HG02885 (cell line): ENCODE results near the gene IP6K3.

ENCODE experiments used
- ATAC-seq: cut with Tn5 transposase; IDR thresholded peaks from one replicate; pipeline ENCODE4 v1.9.1; 2021; ENCODE audit warnings: mild to moderate bottlenecking; ENCODE audit not compliant: unreplicated experiment, poor library complexity

The IP6K3 gene

DNA sequence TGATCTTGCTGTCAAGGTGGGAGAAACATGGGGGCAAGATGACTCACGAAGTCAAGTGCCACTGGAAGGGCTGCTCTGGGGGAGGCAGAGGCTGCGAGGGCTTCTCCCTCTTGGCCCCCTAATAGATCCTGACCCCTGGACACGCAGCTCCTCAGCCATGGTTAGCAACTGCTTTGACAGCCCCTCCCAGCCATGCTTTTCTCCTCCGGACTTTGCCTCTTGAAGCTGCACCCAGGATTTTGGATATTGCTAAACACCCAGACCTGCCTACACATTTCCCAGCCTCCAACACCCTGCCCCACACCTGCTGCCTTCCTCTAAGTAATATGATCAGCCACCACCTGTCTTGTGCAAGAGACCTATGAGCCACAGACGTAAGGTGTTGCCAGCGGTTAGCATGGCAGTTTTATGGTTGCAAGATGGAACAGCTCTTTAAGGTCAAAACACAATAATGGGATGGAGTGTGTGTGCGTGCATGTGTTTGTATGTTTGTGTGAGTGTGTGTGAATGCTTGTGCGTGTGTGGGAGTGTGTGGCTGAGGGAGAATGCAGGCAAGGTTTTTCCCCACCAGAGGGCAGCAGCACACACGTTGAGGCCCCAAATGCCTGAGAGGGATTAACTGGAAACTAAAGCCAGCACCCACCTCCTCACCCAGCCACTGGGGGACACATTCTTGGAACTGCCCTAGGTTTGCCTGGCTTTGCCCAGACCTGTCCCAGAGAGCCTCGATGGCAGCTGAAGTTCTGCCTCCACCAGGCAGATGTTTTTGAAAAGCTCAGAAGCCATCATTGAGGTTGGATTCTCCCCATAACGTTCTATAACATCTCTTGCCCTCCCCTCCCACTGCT is 2.5 kb downstream of the IP6K3 start:
- ATAC-seq: no peak

DNA sequence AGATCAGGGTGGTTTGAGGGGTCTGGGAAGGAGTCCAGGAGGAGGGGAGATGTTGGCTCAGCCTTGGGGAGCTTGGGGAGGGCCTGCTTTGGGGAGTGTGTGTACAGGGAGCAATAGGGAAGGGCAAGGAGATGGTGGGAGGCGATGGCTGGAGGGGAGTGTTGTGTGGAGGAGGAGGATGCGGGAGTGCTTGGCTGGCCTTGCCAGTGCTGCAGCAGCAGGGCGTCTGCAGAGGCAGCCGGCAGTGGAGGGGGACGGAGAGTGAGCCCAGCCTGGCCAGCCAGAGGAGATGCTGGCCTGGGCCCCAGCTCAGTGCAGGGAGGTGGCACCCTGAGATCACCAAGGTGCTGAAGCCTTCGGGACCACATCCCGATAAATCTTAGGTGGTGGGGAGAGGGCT is 3.9 kb downstream of the IP6K3 start:
- no peak for ATAC-seq

DNA sequence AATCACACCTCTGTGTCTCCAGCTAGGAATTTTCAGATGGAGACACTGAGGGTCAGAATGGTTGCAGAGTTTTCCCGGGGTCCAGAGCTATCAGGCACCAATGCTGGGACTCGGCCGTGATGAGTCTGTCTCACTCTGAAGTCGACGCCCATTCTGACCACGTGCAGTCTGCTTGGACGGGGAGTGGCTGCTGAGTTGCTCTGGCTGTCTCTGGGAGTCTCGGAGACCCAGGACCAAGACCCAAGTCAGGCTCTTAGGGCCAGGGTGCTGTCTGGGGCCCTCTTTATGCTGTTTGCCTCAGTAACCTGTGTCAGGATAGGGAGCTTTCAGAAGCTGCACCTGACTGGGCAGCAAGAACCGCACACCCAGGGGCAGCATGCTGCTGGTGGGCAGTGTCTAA is 4.6 kb downstream of the IP6K3 start:
- ATAC-seq: no peak

DNA sequence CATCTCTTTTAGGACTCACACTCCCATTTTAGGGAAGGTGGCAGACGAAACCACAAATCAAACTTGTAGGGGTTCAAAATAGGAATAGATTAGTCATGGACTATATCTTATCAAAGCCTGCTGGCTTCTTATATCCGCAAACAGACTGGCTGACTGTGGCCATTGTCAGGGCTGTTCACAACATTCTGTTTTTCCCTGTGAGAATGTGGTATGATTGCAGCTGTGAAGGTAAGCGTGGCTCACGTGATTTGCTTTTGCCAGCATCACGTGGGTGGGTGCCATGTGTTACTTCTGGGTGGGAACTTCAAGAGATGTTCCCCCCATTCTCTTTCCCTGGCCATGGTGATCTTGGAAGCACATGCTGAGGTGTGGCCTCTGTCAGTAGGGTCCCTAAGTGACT is 5.9 kb downstream of the IP6K3 start:
- ATAC-seq: no peak

DNA sequence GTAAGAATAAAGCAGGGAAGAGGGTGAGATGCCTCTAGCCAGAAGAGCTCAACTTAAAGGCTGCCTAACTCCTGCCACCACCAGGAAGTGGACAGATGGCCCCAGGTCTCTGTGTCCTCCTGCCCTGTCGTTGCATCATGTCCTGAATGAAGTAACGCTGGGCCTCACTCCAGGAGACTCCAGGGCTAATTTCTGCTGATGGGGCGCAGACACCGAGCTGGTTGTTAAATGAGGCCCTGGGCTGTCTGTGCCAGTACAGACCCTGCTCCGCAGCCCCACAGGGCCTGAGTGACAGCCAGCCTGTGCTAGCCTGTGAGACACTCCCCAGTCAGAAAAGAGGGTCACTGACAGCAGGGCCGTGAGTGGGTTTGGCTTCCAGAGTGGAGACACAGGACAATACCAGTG is 6.5 kb downstream of the IP6K3 start:
- ATAC-seq: no peak

DNA sequence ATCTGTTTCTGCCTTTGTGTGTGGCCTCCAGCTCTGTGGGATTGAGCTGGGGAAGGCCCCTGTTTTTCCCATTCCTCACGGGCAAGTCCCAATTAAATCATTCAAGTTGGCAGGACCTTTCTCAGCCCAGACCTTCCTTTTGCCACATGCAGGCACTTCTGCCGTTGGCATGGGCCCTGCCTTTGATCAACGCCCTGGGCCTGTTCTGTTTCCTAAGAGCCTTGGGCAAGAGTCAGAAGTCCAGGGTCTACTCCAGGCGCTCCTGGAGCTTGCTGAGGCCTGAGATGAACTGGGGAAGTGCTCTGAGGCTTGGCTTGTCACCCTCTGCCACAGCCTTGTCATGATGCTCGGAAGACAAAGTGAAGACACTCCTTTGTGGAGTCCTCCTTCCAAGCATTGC is 7.1 kb downstream of the IP6K3 start:
- no peak for ATAC-seq

DNA sequence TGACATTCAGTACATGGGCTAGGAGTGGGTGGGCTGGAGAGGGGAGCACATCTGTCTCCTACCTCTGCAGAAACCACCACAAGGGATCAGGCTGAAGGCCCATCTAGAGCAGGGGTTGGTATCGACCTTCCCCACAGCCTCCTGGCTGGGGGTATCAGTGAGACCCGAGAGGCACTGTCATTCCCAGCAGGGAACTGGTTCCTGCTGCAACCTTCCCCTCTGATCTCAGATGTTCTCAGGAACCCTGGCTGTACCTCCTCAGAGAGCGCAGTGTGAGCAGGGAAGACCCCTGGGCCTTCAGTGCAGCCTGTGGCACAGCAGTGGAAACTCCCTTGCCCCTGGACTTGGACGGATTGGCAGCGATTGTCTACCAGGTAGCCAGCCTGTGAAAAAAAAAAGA is 7.8 kb downstream of the IP6K3 start:
- ATAC-seq: no peak

DNA sequence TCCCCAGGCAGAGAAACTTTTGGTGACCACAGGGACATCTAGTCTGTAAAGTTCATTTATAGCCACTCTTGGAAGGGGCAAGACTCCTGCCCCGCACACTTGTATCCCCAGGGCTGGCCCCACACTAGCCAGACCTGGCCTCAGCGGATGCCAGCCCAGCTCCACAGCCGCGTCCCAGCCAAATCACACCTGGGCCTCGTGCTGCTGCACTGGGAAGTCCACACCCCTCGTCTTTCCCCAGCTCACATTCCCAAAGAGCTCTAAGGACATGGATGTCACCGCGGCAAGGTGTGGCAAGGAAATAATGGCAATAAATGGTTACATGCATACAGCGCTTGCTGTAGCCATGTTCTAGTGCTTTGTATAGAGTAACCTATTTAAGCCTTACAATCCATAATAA is 8.6 kb downstream of the IP6K3 start:
- no peak for ATAC-seq

DNA sequence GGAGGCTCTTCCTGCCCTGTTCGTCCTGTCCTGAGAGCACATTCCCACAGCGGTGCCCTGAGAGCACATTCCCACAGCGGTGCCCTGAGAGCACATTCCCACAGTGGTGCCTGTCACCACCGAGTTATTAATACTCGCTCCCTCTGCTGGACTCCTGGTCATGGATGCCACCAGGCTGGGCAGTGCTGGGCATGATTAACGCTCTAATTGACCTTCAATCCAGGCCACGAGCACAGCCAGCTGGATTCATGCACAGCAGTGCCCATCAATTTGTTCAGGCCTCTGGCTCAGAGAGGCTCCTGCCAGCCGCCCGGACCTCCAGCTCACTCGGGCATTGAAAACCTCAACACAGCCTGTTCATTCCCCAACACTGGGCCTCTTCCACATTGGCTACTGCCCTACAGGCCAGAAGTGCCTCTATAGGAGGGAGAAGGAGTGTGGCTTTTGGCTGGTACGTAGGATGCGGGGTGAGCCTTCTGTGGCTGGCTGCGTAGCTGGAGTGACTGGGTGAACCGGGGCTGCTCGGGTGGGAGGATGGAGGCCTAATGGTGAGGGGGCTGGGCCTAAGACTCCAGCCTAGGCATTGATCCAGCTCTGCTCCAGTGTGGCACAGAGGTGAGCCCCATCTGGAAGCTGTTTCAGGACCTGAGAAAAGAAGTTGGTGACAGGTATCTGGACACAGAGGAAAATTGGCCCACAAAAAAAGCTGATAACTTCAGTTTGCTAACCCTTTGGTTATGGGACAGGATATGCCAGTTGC is 9.3 kb downstream of the IP6K3 start:
- ATAC-seq: no peak

DNA sequence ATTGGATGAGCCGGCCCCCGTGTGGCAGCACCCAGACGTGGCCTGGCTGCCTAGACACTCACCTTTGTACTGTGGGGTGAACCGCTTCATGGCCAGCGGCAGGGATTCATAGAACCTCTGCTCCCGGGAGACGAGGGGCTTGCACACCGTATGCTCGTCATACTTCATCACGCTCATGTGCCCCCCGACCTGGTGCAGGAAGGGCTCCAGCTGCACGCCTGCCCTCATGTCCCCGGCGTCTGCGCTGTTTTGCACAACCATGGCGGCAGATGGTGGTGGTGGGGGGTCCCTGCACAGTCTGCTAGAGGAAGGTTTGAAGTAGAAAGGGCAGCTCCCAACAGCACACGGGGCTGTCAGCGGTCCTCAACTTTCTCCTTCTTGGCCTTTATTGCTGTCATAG is 11.5 kb downstream of the IP6K3 start:
- ATAC-seq: no peak

DNA sequence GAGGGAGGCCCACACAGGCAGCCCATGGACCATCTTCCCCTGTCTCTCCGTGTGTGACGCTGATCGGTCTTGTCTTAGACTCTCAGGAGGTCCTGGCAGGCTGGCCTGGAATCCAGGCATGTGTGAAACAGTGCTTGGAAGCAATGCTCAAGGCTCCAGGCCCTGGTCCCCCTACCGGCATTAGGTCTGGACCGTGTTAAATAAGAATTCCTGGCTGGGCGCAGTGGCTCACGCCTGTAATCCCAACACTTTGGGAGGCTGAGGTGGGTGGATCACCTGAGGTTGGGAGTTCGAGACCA is 13.0 kb downstream of the IP6K3 start:
- ATAC-seq: no peak

DNA sequence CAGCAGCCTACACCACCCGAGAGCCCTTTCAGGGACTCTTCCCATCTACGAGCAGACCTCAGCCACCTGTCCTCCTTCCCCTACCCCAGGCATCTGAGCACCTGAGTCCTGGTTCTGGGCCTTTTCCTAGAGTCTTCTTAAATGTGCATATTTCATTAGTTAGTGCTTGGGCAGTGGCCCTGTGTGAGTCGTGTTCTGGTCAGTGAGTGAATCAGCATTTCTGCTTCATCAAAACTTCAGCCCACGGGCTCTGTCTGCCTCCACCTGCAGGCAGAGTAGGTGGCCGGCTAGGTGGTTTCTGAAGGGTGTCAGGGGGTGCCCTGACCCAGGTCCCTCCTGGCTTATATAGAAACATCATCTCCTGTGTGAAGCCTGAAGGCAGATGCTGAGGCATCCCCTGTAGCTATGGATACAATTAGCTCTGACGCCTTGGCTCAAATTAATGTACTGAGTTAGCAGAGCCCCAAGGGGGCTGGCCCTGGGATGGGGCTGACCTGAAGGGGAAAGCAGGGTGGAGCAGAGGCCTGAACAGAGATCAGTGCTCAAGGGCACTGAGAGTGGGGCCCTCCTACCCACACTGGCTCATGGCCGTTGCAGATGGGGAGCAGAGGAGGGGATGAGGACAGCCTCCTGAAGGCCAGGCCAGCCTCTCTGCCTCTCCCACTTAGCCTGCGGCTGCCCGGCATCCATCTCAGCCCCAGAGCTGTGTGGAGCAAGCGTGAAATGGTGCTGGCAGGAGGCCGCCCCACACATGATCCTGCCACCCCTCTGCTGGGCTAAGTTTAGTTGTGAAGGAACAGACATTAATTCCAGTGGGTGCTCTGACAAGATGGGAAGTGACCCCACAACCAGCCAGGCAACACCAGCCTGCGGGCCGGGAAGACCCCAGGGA is 13.6 kb downstream of the IP6K3 start:
- no peak for ATAC-seq

DNA sequence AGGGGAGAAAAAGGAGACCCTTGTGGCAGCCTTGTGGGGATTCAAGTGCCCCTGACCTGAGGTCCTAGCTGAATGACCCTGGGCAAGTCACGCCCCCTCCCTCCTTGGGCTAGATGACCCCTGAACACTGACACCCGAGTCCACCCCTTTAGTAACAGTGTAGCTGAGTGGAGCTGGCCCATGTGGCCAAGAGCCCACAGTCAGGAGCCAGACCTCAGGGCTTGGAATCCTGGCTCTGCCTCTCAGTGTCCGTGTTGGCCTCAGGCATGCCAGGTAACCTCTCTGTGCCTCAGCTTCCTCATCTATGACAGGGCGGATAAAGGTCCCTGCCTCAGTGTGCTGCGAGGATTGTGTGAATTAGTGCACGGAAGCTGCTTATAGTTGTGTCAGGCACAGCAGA is 14.3 kb downstream of the IP6K3 start:
- ATAC-seq: no peak

DNA sequence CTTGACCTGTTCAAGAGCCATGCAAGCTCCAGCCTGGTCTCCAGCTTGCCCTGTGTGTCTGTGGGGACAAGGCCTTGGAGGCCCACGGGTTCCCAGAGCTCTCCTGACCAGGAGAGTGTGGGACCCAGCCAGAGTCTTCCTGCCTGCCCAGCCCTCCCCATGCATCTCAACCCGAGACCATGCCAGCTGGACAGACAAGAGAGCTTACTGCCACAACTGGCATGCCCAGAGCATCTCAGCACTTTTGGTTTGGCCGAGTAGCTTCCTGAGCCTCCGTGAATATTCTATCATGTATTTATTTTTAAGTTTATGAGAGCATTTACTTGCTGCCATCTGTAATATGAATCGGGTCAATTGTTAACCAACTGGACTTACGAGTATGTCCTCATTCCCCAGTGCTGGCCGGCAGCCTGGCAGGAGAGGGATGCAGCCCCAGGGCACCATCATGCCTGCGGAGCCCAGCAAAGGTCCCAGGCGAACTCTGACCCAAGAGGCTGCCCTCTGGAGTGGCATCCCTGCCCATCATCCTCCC is 14.9 kb downstream of the IP6K3 start:
- no peak for ATAC-seq

DNA sequence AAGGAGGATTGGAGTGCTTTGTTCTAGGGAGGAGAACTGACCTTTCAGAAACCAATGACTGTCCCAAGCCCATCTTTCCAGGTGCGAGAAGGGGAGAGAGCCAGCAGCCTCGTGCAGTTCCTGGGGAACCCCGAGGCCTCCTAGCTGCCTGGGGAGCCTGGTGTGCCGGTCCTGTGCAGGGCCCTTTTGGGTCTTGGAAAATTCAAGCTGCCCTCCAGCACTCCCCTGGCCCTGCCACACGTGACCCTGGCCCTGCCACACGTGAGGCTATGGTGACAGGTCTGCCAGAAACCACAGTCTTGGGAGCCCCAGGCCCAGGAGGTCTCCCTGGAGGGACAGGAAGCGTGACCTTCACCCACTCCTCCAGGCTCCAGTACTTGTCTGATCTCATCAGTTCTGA is 15.7 kb downstream of the IP6K3 start:
- ATAC-seq: no peak

DNA sequence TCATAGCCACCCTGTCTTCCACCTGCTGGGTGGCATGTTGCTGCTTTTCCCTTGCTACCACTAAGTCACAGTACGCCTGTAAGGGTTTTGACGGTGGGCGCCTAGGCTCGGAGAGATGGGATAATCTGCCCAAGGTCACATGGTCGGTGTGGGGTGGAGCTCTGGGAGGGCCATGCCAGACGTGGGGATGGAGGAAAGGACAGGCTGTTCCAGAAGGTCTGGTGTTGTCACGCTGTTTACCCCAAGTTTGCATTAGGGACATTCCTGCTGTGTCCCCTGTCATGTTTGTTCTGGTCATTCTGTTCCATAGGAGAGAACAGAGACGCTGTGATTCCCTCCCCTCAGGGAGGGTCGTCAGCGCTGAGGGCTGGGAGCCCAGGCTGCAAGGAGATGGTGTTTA is 16.1 kb downstream of the IP6K3 start:
- no peak for ATAC-seq

DNA sequence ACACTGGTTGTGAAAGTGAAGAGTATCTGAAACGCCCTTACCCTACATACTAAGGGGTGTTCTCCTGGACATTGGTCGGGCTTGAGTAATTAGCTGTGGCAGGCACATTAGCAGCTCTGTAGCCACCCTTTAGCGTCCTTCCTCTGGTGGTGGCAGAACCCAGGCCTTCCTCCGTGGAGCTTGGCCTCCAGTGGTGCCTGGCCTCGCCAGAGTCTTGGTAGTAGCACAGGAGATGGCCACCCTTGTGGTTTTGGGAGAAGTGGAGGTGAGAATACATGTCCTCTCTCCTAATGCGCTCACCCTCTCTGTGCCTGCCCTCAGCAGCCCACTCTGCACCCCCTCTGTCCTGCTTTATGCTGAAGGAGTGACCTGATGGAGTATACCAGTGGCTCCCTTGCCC is 17.6 kb downstream of the IP6K3 start:
- no peak for ATAC-seq

DNA sequence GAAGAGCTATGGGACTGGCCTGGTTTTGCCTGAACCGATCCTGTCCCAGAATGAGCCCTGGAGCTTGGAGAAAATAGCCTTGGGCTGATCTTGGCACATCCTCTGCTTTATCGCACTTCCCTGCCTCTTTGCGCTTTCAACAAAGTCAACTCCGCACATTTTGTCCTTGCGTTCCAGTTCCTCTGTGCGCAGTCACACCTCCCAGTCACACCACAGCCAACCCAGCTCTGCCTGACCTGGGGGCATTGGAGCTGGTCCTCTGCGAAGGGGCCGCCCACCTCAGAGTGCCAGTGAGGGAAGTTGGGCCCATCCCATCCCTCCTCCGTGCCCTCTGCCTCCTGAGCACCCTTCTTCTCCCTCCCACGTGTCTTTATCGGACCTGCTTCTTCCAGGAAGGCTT is 18.3 kb downstream of the IP6K3 start:
- no peak for ATAC-seq

DNA sequence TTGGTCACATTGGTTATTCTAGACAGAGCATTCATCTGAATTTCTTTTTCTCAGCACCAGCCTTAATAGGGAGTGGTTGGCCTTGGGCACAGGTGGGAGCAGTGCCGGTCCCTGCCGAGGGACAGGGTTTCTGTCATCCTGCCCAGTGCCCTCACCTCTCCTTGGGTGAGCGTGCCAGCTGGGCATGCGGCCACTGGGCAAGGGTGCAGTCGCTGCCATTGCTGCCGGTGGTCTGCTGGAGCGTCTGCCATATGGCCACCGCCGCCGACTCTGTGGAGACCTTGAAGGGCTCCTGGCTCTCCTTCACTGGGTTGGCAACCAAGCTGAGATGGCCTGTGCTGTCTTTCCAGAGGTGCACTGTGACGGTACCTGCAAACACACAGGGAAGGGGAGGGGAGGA is 18.8 kb downstream of the IP6K3 start:
- no peak for ATAC-seq

DNA sequence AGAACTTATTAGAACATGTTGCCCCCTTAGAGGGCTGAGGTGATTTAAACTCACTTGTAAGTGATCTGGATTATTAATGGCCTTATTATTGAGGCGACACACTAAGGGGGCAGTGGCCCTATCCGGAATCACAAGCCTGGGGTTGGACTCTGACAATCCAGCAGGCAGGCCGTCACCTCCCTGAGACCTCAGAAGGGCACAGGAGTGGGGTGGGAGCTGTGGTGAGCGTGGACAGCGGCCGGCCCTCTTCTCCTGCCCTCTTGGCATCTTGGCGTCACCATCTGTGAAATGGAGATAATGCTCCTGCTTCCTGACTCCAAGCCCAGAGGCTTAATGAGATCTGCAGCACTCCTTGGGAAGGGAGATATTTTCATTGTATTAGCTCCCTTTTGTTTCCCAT is 19.6 kb downstream of the IP6K3 start:
- no peak for ATAC-seq

DNA sequence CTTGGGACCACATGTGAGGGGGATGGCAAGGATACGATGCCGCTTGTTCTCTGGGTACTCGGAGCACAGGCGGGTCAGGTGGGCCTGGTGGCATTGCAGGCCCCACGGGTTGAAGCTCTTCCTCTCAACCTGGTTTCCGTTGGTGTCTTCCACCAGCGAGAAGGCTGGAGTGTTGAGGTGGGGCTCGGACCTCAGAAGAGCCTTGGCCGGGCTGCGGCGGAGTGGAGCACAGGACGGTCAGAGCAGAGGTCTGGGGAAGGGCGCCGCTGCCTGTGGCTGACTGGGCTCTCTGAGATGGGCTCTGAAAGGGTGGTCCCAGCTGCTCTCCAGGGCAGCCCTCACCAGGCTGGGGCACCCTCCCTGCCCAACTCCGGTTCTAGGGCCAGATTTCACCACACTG is 20.0 kb downstream of the IP6K3 start:
- ATAC-seq: no peak
